CD4-positive, alpha-beta T cell treated with Interleukin-1 beta for 1 hour (primary cell): ENCODE results near the gene DGKH.
"Not testable (repeated sequence)": the region's sequence is repeated elsewhere in the genome, so short reads cannot be mapped to it uniquely, and the experiment has no call there.

Experiments used
- DNase-seq, 2 donors: peaks; one replicate each; pipeline ENCODE4 v3.0.0-alpha.2; 2020 to 2022

The DGKH gene

DNA sequence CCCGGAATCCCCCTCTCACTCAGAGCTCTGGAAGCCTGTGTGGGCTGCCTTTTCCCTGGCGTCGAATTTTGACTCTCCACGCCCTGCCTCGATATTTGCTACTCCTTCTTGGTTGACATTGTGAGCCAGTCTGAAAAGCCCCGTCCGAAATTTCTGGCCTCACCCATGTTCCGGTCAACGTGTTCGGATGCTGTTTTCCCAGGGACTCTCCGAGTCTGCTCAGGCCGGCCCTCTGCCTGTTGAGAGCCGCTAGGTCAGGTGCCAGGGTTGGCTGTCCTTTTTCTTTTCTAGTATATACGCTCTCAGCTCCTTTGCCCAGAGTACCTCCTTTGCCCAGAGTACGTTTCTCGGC, 6.8 kb upstream of the DGKH start:
- peak in 1 of 2 donors; percentile 8 for DNase-seq

GRCh38 chr13:42043676-42044075, 4.8 kb upstream of the DGKH start:
- DNase-seq = no peak

GRCh38 chr13:42046448-42046847, 2.0 kb upstream of the DGKH start:
- no peak for DNase-seq

DNA sequence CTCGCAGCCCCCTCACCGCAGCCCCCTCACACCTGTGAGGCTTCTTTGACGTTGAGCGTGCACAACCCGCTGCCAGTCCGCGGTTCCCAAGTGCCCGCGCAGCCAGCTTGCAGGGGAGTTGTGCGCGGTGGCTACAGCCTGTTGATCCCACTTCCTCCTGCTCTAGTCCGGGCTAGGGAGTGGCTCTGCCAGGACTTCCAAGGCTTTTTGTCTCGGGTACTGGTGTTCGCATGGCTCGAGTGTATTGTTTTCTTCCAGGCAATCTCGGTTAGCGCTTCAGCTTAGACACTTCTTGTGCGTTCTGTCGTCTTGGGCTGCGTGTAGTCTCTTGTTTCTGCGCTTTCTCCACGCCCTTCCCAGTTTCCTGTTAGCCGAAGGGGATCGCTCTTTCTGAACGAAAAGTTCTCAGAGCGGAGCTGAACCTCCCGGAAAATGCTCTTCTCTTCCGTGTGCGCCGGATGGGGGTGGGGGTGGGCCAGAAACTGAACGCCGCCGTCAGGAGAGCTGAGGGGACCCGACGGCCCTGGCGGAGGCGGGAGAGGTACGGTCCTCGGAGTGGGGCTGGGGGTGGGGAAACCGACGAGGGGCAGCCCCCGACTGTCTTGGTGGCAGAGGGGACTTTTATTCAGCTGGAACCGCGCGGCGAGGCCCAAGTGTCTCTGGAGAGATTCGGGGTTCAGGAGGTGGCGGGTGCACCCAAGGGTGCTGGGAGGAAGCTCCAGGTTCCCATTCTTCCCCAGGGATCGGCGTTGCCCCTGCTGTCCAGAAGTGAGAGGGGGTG, 697 bp upstream of the DGKH start:
- peak in 1 of 2 donors; percentile 26 for DNase-seq

GRCh38 chr13:42048684-42049453, 421 bp downstream of the DGKH start:
- DNase-seq = peak; percentile 36 to 62

GRCh38 chr13:42049454-42049813, 986 bp downstream of the DGKH start:
- DNase-seq = no peak

GRCh38 chr13:42054798-42055499, 6.5 kb downstream of the DGKH start:
- no peak for DNase-seq

- DNase-seq = no peak
Measured at GRCh38 chr13:42055500-42056085, 7.1 kb downstream of the DGKH start.

GRCh38 chr13:42056146-42056545, 7.7 kb downstream of the DGKH start:
- no peak for DNase-seq

GRCh38 chr13:42056583-42056982, 8.1 kb downstream of the DGKH start:
- DNase-seq = no peak

GRCh38 chr13:42057918-42058530, 9.6 kb downstream of the DGKH start:
- no peak for DNase-seq

DNA sequence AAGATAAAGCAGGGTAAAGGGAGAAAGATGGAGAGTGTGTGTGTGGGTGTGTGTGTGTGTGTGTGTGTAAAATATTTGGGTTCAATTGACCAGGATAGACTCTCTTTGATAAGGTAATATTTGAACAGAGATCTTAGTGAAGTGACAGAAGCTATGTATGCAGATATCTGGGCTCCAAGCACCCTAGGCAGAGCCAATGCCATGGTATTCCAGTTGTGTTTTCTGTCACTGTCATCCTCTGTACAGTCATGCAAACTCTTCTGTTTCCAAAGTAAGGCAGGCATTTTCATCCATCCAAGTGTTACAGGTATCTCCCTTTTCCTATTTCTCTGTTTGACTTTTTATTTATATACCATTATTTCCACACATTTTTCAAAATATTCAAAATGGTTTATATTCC, 13.5 kb downstream of the DGKH start:
- no peak for DNase-seq

GRCh38 chr13:42063105-42063504, 14.7 kb downstream of the DGKH start:
- DNase-seq = no peak

DNA sequence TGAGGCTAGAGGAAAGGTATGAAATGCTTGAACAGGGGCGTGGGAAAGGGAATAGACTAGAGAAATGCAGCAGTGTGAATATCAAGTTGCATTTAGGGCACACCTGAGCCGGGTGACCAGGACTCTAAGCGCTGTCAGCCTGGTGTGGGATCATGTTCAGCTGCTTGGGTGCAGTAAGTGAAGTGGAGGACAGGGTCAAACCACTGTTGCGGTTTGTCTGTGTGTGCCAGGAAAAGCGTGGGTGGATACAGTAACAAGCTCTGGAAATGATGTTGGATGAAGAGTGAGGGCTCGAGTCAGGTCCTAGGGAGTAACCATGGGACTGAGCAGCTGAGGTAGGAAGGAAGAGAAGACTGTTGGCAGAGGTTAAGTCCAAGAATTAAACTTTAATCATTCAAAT, 15.8 kb downstream of the DGKH start:
- no peak for DNase-seq

- no peak for DNase-seq
Measured at GRCh38 chr13:42064966-42065365, 16.5 kb downstream of the DGKH start.

DNA sequence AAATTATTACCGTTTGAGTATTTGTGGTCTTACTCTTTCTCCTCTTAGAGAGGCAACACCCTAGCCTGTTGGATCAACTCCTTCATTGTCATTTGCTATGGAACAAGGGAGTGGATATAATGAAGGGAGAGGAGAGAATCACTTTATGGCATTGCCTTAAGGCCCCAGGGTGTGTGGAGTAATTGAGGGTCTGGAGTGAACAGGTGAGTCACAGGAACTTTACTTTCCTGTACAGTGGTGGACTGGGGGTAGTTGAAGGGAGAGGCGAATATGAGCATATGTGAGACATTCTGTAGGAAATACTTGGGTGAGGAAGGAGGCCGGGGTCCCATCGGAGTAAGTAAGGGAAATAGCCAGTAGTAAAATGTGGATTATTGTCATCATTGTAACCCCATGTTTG, 17.0 kb downstream of the DGKH start:
- no peak for DNase-seq

DNA sequence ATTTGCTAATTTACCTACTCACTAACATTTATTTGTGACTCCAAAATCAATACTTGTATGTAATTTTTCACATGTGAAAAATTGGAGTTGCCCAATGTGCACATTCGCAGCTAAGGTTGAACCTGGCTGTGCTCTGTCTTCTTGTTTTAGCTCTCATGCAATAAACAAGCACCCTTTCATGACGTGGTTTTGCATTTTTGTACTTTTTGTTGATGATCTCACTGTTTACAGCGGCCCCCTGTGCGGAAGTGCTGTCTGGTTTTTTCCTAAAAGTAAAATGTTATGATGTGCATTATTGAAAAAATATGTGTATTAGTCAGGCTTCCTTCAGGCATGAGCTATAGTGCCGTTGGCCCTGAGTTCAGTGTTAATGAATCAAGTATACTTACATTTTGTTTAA, 18.1 kb downstream of the DGKH start:
- DNase-seq = no peak

- no peak for DNase-seq
Measured at GRCh38 chr13:42068886-42069285, 20.4 kb downstream of the DGKH start.

DNA sequence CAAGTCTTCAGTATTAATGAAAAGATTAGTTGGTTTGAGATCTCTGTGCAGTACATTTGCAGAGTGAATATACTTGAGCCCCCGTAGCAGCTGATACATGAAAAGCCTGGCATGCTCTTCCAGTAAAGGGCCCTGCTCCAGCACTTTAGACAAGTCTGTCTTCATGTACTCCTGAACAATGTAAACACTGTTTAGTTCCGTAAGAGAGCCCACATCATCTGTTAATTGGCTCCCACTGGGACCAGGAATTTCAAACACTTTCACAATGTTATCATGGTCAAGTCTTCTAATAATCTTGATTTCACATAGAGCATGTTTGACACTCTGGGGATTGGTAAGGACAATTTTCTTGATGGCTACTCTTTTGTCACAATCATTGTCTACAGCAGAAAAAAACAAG, 22.2 kb downstream of the DGKH start:
- DNase-seq = not testable (repeated sequence)

- not testable (repeated sequence) for DNase-seq
Measured at GRCh38 chr13:42071179-42071578, 22.7 kb downstream of the DGKH start.

DNA sequence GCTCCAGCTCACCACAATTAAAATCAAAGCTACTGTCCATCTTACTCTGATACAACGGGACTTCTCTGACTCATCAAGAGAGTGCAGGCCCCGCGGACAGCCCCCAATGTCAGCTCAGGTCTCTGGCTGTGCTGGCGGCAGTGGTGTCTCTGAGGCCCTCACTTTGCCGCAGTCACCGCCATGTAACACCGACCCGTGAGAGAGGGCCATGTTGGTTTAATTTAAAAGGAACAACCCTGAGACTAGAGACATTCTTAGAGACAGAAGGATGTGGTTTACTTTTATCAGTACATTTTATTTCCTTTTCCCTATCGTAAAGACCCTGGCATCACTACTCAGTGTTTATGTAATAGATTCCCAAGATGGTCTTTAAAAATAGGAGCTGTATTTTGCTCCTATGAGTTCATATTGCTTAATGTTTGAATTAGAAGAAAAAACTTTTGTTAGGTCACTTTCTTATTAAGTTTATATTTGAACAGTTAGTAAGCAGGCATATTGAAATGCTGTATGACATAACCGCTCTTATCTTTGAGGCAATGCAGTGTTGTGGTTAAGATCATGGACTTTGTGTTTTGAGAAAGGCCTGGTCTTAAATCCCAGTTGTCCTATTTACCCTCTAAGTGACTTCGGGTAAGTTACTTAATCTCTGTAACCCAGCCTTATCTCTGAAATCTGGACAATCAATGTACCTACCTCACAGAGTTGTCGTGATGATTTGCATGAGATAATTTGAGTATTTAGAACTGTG, 23.4 kb downstream of the DGKH start:
- no peak for DNase-seq

DNA sequence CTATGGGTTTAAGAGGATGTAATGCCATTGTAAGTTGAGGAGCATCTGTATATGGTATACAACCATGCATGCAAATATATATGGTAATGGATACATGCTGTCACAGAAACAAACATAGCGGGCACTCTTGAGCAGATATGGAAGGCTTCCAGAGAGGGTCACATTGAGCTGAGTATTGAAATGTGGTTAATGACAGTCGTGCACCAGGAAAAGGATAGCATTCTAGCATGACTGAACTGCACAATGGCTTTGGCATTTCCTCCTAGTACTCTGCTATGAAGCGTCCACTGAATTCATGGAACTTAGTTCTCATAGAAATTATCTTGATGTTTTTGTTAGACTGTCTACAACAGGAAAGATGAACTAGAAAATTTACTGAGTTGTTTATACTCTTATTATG, 25.2 kb downstream of the DGKH start:
- no peak for DNase-seq
